HG03432 (cell line): ENCODE data around the gene DAG1.

ENCODE experiments used
- ATAC-seq: cut with Tn5 transposase; IDR thresholded peaks from one replicate; pipeline ENCODE4 v1.9.1; 2021; ENCODE audit warnings: mild to moderate bottlenecking, moderate library complexity; ENCODE audit not compliant: unreplicated experiment

Gene DAG1

DNA sequence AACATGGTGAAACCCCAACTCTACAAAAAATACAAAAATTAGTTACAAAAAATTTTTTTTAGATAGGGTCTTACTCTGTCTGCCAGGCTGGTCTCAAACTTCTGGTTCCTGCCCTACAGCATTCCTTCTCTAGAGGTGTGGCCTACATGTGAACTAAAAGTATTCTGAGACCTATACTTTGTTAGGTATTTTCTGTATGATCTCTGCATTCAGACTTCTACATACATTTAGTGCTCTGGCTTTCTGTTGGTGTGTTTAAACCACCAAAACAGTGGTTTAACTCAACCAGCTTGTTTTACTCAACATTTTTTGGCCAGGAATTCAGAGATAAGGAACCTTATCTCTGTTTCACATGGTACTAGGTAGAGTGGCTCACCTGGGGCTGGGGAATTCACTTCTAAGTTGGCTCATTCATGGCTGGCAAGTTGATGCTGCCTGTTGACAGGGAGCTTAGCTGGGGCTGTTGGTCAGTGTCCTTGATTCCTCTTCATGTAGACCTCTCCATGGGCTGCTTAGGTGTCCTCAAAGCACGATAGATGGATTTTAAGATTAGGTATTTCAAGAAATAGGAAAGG, 42.8 kb downstream of the DAG1 start:
- ATAC-seq = no peak

DNA sequence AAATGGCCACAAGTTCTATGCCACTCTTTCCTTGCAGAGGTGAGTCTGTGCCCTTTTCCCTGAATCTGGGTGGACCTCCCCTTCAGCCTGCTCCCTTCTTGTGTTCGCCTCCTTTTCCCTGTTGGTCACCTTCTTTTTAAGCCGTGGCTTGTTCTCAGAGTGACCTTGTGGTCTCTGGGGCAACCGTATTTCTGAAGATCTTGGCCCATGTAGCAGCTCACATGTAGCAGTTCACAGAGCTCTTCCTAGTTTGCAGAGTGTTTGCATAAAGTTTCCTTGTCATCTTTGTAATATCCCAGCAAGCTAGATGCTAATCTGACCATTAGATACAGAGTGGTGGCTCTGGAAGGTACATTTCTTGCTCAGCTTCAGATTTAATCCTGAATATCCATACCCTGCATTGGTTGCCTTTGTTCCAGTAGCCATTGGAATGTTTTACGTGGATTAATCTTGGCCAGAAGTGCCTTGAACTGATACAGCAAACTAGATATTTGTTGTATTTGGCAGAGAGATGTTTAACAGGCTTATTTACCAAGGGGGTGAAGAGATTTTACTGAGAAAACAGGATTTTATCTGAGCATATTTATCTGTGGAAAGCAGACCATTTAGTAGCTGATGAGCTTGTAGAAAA, 43.5 kb downstream of the DAG1 start:
- no peak for ATAC-seq

DNA sequence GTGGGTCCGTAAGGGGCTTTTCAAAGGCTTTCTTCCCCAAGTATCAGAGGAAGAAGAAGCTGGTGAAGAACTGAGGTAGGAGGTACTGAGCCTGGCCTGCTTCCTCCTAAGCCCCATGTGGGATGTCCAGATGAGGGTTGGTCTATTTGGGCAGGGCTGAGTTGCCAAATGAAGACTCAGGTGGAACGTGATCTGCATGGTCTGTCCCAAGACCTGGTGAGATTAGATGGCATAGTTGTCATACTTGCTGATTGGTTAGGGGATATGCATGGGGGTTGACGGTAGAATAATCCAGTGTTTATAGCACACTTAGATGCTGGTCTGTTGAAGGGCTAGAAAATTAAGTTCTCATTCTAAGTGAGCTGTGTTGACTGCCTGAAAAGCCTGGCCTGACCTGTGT, 47.9 kb downstream of the DAG1 start:
- no peak for ATAC-seq

DNA sequence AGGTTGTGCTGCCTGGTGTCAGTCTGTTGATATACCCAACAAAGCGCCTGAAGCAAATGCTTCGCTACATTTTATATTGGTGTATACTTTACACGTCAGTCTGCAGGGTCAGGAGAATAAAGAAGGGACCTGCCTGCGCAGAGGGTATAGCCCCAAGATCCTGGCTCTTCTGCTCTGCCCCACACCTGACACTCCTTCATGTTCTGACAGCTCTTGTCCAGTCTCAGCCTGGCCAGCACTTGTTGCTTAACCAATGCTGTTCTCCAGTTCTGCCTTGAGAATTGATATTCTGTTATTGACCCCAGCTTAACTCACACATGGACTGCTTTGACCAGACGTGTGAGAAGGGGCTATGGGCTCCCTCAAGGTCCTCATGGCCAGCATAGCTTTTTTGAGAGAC, 48.4 kb downstream of the DAG1 start:
- ATAC-seq = no peak

DNA sequence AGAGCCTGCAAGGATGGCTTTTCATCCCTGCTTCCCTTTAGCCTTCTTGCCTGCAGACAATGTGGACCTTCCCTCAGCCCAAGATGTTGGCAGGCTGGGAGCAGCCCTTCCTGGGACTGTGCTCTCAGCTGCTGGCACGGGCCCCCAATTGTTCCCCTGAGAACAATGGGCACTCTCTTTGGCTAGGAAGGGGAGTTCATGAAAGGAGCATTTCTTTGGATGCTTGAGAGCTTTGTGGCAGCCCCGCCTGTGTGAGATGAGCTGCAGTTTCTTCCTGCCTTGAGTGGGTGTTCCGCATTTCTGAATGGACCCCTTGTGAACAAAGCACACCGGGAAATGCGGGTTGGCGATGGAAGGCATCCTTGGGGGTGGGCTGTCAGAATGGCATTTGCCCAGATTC, 49.2 kb downstream of the DAG1 start:
- no peak for ATAC-seq

DNA sequence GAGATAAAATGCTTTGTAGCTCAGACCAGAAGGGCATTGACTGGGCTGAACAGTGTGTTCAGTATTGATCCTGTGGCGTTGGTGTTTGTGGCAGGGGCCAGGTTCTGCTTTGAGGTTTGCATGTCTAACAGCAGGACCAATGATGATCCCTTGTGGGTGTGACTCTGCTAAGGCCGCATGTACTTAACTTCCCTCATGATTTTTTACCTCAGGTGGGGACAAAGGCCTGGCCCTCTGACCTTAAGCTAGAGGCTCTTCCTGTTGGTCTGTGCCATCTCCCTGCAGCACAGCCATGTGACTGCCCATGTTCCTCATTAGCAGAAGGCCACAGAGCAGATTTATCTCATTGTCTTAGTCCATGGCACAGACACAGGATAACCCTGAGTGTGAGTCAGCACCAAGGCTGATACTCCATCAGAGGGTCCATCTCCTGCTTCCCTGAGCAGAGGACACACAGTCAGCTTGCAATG, 49.9 kb downstream of the DAG1 start:
- ATAC-seq = no peak

DNA sequence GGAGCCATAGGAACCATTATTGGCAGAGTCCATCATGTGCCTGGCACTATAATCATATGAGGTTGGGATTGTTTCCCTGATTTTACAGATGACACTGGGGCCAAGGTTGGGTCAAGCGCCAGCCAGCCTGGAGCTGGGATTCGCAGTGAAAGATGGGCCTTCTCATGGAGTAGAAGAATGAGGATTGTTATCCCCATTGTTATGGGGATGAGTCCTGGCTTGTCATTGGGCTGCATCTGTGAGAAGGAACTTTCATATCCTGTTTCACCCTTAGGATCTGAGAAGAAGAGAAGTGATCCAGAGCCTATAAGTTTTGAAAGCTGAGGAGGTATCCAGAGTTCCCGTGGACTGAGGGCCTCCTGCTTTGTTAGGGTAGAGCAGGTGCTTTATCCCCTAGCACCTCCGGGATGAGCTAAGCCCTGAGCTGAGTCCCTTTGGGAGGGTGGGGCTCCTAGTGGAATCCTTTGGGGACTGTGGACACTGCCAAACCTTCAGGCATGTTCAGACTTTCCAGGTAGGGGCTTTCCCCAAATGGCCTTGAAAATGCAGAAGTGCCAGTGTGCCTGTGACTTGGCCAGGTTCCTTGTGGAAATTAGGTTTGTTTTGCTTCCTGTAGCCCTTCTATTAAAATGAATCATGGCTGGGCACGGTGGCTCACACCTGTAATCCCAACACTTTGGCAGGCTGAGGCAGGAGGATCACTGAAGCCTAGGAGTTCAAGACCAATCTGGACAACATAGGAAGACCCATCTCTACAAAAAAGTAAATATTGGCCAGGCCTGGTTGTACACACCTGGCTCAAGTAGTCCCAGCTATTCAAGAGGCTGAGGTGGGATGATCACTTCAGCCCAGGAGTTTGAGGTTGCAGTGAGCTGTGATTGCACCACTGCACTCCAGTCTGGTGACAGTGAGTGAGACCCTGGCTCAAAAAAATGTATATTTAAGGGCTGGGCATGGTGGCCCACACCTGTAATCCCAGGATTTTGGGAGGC, 54.0 kb downstream of the DAG1 start:
- no peak for ATAC-seq

DNA sequence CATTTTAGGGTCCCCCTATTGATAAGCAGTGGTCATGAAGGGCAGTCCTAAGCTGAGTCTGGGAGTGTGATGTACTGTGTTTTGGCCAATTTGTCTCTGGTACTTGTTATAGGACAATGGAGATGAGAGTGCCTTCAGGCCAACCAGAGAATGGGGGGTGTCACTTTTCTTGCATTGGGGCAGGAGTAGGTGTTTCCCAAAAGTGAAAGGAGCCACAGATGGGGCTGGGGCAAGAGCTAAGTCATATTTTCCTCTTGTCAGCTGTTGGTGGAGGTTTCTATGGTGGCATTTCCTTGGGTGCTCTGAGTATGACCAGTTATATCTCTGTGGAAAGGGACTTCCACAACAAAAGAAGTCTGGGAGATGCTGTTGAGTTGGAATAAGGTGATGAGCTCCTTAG, 59.5 kb downstream of the DAG1 start:
- ATAC-seq = no peak

DNA sequence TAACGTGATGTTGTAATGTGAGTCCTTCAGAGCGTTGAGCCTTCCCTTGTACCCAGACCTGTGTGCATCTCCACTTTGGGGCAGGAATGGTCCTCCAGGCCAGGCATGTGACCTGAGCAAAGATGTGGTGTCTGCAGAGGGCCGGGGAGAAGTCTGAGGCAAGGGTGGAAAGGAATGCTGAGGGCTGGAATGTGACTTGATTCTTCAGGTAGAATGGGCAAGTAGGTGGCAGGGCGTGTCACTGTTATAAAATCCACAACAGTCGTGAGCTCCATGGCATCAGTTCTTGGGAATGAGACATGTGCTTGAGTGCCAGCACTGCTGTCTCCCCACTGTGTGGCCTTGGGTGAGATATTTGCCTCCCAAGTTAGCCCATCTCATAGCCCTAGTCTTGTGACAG, 60.2 kb downstream of the DAG1 start:
- ATAC-seq = no peak

DNA sequence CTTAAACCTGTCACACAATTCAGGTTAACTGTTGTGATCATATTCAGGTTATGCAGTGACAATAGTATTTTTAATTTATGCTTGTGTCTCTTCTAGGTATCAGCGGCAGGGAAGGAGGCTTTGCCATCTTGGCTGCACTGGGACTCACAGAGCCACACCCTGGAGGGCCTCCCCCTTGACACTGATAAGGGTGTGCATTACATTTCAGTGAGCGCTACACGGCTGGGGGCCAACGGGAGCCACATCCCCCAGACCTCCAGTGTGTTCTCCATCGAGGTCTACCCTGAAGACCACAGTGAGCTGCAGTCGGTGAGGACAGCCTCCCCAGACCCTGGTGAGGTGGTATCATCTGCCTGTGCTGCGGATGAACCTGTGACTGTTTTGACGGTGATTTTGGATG, 60.6 kb downstream of the DAG1 start:
- ATAC-seq = no peak

DNA sequence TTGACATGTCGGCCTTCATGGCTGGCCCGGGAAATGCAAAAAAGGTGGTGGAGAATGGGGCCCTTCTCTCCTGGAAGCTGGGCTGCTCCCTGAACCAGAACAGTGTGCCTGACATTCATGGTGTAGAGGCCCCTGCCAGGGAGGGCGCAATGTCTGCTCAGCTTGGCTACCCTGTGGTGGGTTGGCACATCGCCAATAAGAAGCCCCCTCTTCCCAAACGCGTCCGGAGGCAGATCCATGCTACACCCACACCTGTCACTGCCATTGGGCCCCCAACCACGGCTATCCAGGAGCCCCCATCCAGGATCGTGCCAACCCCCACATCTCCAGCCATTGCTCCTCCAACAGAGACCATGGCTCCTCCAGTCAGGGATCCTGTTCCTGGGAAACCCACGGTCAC, 61.2 kb downstream of the DAG1 start:
- ATAC-seq = no peak

DNA sequence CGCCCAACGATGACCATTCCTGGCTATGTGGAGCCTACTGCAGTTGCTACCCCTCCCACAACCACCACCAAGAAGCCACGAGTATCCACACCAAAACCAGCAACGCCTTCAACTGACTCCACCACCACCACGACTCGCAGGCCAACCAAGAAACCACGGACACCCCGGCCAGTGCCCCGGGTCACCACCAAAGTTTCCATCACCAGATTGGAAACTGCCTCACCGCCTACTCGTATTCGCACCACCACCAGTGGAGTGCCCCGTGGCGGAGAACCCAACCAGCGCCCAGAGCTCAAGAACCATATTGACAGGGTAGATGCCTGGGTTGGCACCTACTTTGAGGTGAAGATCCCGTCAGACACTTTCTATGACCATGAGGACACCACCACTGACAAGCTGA, 61.6 kb downstream of the DAG1 start:
- no peak for ATAC-seq

DNA sequence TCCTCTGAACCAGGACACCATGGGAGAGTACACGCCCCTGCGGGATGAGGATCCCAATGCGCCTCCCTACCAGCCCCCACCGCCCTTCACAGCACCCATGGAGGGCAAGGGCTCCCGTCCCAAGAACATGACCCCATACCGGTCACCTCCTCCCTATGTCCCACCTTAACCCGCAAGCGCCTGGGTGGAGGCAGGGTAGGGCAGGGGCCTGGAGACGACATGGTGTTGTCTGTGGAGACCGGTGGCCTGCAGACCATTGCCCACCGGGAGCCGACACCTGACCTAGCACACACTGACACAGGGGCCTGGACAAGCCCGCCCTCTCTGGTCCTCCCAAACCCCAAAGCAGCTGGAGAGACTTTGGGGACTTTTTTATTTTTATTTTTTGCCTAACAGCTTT, 63.0 kb downstream of the DAG1 start:
- ATAC-seq = no peak

DNA sequence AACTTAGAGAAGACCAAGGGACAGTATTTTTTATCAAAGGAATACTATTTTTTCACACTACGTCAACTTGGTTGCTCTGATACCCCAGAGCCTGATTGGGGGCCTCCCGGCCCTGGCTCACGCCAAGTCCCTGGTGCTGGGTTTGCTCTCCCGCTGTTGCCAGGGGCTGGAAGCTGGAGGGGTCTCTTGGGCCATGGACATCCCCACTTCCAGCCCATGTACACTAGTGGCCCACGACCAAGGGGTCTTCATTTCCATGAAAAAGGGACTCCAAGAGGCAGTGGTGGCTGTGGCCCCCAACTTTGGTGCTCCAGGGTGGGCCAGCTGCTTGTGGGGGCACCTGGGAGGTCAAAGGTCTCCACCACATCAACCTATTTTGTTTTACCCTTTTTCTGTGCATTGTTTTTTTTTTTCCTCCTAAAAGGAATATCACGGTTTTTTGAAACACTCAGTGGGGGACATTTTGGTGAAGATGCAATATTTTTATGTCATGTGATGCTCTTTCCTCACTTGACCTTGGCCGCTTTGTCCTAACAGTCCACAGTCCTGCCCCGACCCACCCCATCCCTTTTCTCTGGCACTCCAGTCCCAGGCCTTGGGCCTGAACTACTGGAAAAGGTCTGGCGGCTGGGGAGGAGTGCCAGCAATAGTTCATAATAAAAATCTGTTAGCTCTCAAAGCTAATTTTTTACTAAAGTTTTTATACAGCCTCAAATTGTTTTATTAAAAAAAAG, 63.9 kb downstream of the DAG1 start:
- no peak for ATAC-seq

DNA sequence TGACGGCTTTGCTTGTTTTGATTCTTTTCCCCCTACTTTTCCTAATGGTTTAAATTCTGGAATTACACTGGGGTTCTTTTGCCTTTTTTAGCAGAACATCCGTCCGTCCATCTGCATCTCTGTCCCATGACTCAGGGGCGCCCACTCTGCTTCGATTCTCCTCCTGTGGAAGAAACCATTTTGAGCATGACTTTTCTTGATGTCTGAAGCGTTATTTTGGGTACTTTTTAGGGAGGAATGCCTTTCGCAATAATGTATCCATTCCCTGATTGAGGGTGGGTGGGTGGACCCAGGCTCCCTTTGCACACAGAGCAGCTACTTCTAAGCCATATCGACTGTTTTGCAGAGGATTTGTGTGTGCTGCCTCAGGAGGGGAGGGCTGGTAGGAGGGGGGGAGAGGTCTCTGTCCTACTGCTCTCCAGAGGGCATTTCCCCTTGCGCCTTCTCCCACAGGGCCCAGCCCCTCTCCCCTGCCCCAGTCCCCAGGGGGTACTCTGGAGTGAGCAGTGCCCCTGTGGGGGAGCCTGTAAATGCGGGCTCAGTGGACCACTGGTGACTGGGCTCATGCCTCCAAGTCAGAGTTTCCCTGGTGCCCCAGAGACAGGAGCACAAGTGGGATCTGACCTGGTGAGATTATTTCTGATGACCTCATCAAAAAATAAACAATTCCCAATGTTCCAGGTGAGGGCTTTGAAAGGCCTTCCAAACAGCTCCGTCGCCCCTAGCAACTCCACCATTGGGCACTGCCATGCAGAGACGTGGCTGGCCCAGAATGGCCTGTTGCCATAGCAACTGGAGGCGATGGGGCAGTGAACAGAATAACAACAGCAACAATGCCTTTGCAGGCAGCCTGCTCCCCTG, 64.7 kb downstream of the DAG1 start:
- no peak for ATAC-seq

DNA sequence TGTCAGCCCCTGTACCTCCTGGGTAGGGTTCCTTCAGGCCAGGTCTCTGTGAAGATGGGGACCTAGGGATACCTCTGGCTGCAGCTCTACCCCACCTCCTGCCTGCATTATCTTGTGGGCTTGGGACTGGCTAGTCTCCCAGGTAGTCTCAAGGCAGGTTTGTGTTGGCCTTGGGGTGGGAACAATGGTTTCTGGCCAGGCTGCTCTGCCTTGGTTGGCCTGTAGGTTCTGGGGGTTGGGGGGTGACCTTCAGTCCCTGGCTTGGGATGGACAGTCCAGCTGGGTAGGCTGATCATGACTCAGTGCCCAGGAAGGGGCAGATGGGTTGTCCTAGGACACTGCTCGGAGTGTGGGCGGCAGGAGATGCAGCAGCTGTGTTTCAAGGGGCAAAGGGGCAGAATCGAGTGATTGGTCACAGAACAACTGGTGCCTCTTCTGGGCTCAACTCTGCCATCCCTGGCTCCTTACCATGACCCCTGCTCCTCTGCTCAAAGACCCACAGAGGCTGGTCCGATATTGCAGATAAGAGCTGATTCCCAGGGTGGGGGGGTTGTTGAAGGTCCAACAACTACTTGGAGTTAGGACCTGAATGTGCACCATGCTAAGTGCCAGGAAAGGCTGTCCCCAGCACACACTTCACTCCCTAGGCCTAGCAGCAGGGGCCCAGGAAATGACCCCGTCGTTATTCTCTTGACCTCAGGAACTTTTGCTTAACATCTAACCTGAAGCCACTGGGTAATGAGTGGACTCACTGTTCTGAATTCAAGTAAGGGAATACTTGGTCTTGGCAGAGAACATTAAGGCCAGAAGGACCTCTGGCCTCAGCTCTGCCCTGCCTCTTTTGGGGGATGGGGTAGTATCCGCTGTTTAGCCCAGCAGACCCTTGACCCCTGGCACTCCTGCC, 66.2 kb downstream of the DAG1 start:
- ATAC-seq = no peak

DNA sequence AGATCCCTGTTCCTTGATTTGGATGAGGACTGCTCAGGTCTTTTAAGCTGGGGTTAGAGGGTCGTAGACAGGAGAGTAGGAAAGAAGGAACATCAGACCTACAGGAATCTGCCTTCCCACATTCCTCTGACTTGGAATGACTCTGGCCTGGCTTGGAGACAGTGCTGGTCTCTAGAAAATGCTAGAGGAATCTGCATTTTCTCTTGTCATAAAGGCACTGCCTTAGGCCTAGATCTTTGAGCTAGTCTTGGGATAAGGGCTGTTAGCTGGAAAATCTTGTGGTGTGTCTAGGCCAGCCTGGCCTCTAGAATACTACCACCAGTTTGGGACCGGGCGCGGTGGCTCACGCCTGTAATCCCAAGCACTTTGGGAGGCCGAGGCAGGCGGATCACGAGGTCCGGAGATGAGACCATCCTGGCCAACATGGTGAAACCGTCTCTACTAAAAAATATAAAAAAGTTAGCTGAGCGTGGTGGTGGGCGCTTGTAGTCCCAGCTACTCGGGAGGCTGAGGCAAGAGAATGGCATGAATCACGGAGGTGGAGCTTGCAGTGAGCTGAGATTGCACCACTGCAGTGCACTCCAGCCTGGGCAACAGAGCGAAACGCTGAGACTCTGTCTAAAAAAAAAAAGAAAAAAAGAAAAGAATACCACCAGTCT, 66.9 kb downstream of the DAG1 start:
- ATAC-seq = no peak

DNA sequence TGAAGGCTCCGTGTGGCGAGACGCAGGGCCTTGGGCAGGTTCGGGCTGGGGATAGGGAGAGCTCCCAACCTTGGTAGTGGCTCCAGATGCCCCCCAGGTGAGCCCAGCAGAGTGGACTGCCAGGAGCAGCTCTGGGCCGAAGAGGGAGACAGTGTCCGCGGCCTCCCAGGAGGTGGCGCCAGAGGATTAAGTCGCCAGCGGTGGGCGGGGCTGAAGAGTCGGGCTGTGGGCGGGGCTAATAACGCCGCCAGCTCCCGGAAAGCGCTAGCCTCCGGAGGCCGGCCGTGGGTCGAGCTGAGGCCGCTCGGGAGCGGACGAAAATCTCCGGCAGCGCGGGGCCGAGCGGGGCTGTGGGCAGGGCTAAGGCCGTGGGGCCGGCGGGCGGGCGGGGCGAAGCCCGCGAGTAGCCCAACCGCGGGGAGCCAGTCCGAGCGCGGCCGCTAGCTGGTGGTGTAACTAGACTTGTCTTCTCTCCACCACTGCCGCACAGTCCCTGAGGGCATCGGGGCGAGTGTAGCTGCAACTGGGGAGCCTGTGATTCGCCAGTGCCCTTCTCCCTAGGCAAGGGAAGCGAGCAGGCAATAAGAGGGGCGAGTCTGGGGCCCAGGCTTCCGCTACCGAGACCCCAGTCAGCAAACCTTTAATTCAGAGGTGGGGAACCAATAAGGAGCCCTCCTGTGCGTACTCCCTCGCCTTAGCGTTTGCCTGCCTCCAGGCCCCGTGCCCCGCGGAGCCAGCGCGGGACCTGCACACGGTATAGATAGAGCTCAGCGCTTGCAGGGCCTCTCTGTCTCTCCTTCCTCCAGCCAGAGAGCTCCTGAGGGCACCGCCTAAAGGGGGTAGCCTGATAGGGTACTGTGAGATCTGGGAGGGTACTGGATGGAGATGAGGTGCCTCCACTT, 69.8 kb downstream of the DAG1 start:
- ATAC-seq = peak; percentile 94
